GM21737 (cell line): ENCODE results near the gene NRCAM.

Experiments used
- ATAC-seq: cut with Tn5 transposase; IDR thresholded peaks from one replicate; pipeline ENCODE4 v1.9.1; 2021; ENCODE audit warnings: mild to moderate bottlenecking, moderate library complexity; ENCODE audit not compliant: unreplicated experiment

The NRCAM gene

GRCh38 chr7:108252177-108252576 is 204.1 kb downstream of the NRCAM start:
- no peak for ATAC-seq

DNA sequence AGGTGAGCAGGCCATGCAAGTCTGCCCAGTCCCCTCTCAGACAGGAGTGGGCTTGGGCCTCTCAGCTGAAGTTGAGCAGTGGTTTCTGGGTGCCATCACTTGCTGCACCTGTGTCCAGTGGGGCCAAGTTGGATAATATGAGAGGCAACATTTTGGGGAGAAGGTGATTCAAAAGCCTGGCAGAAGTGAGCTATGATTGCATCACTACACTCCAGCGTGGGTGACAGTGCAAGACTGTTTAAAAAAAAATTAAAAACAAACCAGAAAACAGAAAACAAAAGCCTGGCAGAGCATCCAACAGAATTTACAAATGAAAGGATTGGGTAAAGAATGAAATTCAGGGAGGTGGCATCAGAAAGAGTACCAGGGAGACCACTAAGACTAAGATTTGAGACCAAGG is 204.5 kb downstream of the NRCAM start:
- ATAC-seq, result no peak

DNA sequence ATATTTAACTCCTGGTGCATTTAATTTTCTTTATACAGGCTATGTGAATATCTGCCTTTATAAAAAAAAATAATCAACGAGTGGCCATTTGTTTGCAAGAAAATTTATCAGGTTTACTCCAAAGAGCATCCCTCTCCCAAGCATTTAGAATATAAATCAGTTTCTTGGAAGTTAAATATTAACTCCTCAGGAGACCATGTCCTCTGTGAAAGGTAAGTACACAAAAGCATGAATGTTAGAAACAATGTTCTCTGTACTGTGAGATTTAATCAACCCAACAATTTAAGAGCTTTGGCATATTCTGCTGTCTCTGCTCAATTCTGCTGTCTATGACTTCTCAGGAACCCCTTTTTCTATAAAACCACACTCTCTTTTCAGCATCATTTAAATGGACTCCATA is 206.8 kb downstream of the NRCAM start:
- no peak for ATAC-seq

DNA sequence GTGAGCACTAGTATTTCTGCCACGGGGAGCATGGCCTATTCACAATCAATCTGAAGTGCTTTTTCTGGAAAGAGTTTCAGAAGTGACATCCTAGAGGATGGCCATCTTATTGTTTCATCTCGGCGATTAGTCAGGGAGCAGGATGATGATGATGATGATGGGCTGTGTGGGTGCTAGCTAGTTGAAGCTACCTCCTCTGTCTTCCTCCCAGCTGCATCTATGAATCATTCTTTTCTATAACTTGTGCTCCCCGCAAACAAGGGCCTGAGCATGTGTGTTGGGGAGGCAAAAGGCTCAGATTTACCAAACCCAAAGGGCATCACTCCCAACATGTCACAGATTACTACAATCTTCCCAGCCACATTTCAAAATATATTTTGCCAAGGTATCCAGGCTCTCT is 207.4 kb downstream of the NRCAM start:
- ATAC-seq, result no peak

DNA sequence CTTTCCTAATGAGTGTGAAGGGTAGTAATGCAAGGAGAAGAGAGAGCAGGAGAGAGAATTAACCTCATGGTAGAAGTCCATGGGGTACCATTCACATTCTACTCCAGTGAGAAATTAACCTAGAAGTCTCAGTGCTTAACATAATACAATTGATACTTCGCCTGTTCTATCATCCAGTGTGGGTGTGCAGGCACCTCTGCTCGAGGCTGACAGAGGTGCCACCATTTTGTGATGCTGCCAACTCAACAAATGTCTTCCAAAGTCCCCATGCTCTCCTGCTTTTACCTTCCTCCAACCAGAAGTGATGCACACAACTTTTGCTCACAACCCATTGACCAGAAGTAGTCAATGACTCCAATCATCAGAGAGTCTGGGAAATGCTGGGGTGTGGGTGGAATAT is 207.8 kb downstream of the NRCAM start:
- ATAC-seq, result no peak

- no peak for ATAC-seq
These were observed 208.6 kb downstream of the NRCAM start for GRCh38 chr7:108247614-108248013.

DNA sequence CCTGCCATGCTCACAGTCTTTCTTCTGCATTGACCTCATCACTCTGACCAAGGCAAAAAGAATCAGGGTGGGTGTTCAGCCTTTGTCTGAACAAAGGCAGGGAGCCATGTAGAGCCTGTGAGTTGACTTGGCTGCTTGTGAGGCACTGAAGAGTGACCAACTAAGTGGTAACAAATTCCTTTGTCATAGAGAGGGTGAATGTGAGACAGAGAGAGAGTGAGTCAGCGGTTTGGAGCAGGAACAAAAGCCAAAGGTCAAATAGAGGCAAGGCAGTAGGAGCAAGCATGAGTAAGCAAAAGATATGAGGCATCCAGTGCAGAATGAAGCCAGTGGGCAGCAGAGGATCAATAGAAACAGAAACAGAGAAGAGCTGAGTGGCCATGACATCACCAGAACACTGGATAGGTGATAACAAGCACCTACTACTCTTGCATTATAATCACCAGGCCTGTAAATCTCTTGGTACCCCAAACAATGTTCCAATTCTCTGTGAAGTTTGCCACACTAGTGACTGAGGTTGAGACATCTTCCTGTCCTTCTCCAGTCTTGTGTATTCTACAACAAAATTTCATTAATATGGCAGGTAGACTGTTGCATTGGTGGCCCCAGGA is 209.9 kb downstream of the NRCAM start:
- ATAC-seq, result no peak

DNA sequence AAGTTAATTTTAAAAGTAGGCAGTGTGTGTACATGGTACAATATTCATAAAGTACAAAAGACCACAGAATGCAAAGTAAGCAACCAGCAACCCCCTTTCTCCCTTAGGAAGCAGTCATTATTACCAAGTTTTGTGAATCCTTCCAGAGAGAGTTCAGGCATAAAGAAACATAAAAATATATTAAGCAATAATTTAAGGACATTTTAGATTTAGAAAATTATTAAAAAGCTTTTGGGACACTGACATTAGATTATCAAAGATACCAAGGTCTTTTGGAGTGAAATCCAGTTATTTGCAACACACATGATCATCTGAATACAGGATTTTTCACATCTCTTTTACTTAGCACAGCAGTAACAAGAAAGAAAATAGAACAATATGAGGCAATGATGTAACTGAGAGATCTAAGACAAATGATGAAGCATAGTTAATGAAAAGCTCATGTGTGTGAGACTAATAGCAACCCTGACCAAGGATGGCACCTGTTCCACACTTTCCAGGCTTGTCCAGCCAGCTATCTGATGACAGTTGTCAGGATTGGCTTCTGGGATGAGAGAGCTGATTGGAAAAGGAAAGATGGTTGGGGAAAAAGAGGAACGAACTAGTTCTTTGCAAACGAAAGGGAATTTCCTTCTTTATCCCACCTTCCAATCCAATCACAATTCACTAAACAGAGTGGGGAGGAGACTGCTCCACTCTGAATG is 210.6 kb downstream of the NRCAM start:
- no peak for ATAC-seq

GRCh38 chr7:108244110-108244509 is 212.1 kb downstream of the NRCAM start:
- ATAC-seq, result no peak

- no peak for ATAC-seq
These were observed 216.6 kb downstream of the NRCAM start for GRCh38 chr7:108239501-108240225.

GRCh38 chr7:108236681-108237415 is 219.4 kb downstream of the NRCAM start:
- no peak for ATAC-seq

DNA sequence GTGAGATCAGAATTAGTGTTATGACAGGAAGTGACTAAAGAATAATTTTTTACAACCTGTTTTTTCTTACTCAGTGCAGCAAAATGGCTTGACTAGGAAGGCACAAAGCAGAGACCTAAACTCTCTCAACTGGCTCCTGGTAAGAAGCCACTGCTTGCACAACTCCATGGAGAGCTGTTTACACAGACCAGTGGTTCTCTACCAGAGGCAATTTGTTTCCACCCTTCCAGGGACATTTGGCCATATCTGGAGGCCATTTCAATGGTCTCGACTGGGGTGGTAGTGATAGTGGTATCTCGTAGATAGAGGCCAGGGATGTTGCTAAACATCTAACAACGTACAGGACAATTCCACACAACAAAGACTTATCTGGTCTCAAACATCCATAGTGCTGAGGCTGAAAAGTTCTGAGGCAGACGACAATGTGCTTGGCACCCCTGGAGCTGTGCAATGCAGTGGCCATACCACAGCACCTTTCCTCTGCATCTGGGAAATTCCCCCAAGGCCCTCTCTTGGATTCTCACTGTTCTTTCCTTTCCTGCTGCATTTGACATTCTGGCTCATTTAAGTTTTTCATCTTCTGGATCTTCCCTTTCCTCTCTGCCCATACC is 220.7 kb downstream of the NRCAM start:
- ATAC-seq, result no peak

- ATAC-seq, result no peak
These were observed 221.2 kb downstream of the NRCAM start for GRCh38 chr7:108234971-108235450.

GRCh38 chr7:108234281-108234680 is 222.0 kb downstream of the NRCAM start:
- ATAC-seq, result no peak

- ATAC-seq, result no peak
These were observed 224.2 kb downstream of the NRCAM start for GRCh38 chr7:108232076-108232475.

- ATAC-seq, result no peak
These were observed 225.0 kb downstream of the NRCAM start for GRCh38 chr7:108231221-108231620.

- ATAC-seq, result no peak
These were observed 228.9 kb downstream of the NRCAM start for GRCh38 chr7:108227366-108227765.

GRCh38 chr7:108226816-108227299 is 229.4 kb downstream of the NRCAM start:
- no peak for ATAC-seq

- ATAC-seq, result no peak
These were observed 230.6 kb downstream of the NRCAM start for GRCh38 chr7:108225531-108226181.

DNA sequence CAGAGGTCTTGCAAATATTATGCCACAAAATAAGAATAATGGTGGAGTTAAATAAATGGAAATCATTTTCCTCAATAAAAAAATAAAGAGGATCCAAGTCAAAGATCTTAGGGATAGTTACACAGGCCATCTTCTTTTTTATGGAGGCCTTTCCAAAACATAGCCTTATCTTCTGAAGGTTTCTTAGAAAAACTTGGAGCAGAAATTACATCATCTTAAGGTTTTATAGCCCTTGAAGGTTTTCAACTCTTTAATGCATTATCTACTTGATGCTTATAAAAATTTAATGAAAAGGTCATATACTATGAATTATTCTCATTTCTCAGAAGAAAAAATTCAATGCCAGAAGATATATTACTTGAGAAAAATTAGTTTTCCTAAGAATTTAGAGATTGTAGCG is 231.8 kb downstream of the NRCAM start:
- no peak for ATAC-seq
